Measurements from ENCODE around the gene HNRNPM. TPM values are rescaled to one million over a fixed set of nuclear protein-coding genes. Genes with fewer than 3 reads are reported as not detected.

HNRNPM gene
- total and polyA plus RNA-seq, 11 donors: 43.4 to 183 (median 95.3) TPM

- H3K36me3 ChIP-seq: peaks cover 6 to 100% (median 100%) of the 10 kb centered on the region in 9 donors
- H3K9me3 ChIP-seq: no peaks in the 10 kb centered on the region
- intact Hi-C loops (cut with DNase I): no loop called here
- H3K27me3 ChIP-seq: no peaks in the 10 kb centered on the region
- WGBS, 4 donors: 68 to 78% (median 73%) methylated on average over 8 of the region's 8 CpGs
- TF ChIP-seq POLR2A (IDR thresholded peaks at IDR 0.05) (no peak), CTCF (IDR thresholded peaks at IDR 0.05) (no peak)
- peak overlapping the region in 1 of 12 donors; percentile 80 for H3K27ac ChIP-seq
- DNase-seq (no peak), ATAC-seq (no peak)
- H3K4me1 ChIP-seq: peaks cover 0 to 33% (median 10%) of the 10 kb centered on the region in 12 donors
- H3K4me3 ChIP-seq: no peak overlapping the region
These were observed 24.1 kb downstream of the HNRNPM start for GRCh38 chr19:8468761-8469373.

- Histone ChIP-seq H3K27me3 (no peaks in the 10 kb centered on the region), H3K4me1 (peaks cover 0 to 38% (median 10%) of the 10 kb centered on the region in 12 donors), H3K9me3 (no peaks in the 10 kb centered on the region), H3K4me3 (no peak overlapping the region), H3K36me3 (peaks cover 6 to 100% (median 100%) of the 10 kb centered on the region in 9 donors), H3K27ac (peak overlapping the region in 1 of 12 donors; percentile 80)
- TF ChIP-seq CTCF (IDR thresholded peaks at IDR 0.05) (no peak), POLR2A (IDR thresholded peaks at IDR 0.05) (no peak)
- WGBS, 4 donors: 78 to 87% (median 86%) methylated on average over 13 of the region's 13 CpGs
- intact Hi-C loops (cut with DNase I): no loop called here
- DNase-seq (no peak), ATAC-seq (peak in 3 of 4 donors; percentile 24 to 69 (median 27))
These were observed 25.0 kb downstream of the HNRNPM start for GRCh38 chr19:8469613-8470368.

GRCh38 chr19:8473648-8474476 lies 29.1 kb downstream of the HNRNPM start:
- peak overlapping the region in 1 of 12 donors; percentile 63 for H3K27ac ChIP-seq

More at GRCh38 chr19:8473648-8474476, 29.1 kb downstream of the HNRNPM start:
- intact Hi-C loops (cut with DNase I): no loop called here
- ATAC-seq (no peak), DNase-seq (no peak)
- Histone ChIP-seq H3K4me1 (peaks cover 0 to 58% (median 20%) of the 10 kb centered on the region in 12 donors), H3K4me3 (no peak overlapping the region), H3K36me3 (peaks cover 4 to 100% (median 99%) of the 10 kb centered on the region in 9 donors), H3K27me3 (no peaks in the 10 kb centered on the region), H3K9me3 (no peaks in the 10 kb centered on the region)
- TF ChIP-seq CTCF (IDR thresholded peaks at IDR 0.05): no peak
- no peak for TF ChIP-seq POLR2A (IDR thresholded peaks at IDR 0.05)
- 75 to 83% (median 79%) methylated on average over 6 of the region's 6 CpGs for WGBS, 4 donors
